Dermis blood vessel endothelial cell (primary cell): ENCODE results near the gene PTAFR. TPM values are rescaled to one million over a fixed set of nuclear protein-coding genes. Genes with fewer than 3 reads are reported as not detected.

Experiments used
- DNase-seq: peaks from one replicate; pipeline ENCODE4 v3.0.0; 2010
- total RNA-seq: library from RNA; depleted of rRNA; stranded (reverse); fragments of >200 nt; gene quantifications from 2 replicates; pipeline ENCODE4 v1.2.3, GENCODE V29; 2014

Gene PTAFR
- 0.05 and 0.17 TPM in 2 replicates for total RNA-seq

- no peak for DNase-seq
These were observed at the start of gene PTAFR for GRCh38 chr1:28176492-28177470. Gene PTAFR, minus strand, starts transcription at chr1:28176690. Its CDS starts 25,669 bp downstream, at chr1:28151021.

GRCh38 chr1:28213315-28213714 lies 36.8 kb upstream of the PTAFR start:
- DNase-seq, result no peak

- DNase-seq, result no peak
These were observed 33.2 kb upstream of the PTAFR start for GRCh38 chr1:28209700-28210099.

- DNase-seq, result peak; percentile 86
These were observed 32.4 kb upstream of the PTAFR start for GRCh38 chr1:28208818-28209441.

- DNase-seq, result no peak
These were observed 28.8 kb upstream of the PTAFR start for GRCh38 chr1:28205243-28205642.

- no peak for DNase-seq
These were observed 23.9 kb upstream of the PTAFR start for GRCh38 chr1:28200234-28200873.

GRCh38 chr1:28199328-28200233 lies 23.1 kb upstream of the PTAFR start:
- peak; percentile 8 for DNase-seq

- no peak for DNase-seq
These were observed 21.4 kb upstream of the PTAFR start for GRCh38 chr1:28197682-28198415.

- DNase-seq, result no peak
These were observed 19.8 kb upstream of the PTAFR start for GRCh38 chr1:28196330-28196729.

GRCh38 chr1:28195780-28196179 lies 19.3 kb upstream of the PTAFR start:
- DNase-seq, result no peak

- no peak for DNase-seq
These were observed 18.0 kb upstream of the PTAFR start for GRCh38 chr1:28194326-28195035.

- DNase-seq, result no peak
These were observed 17.2 kb upstream of the PTAFR start for GRCh38 chr1:28193701-28194161.

GRCh38 chr1:28190996-28191645 lies 14.6 kb upstream of the PTAFR start:
- peak; percentile 37 for DNase-seq

- DNase-seq, result no peak
These were observed 14.0 kb upstream of the PTAFR start for GRCh38 chr1:28190337-28190979.

- DNase-seq, result no peak
These were observed 8.6 kb upstream of the PTAFR start for GRCh38 chr1:28185071-28185470.

GRCh38 chr1:28180306-28181305 lies 4.1 kb upstream of the PTAFR start:
- no peak for DNase-seq

- DNase-seq, result no peak
These were observed 2.4 kb upstream of the PTAFR start for GRCh38 chr1:28178690-28179485.
